Measurements from ENCODE around the gene GJA3. TPM values are rescaled to one million over a fixed set of nuclear protein-coding genes. Genes with fewer than 3 reads are reported as not detected.

GJA3 gene
- total and polyA plus RNA-seq, 2 of the 8 experiments (the other 6 are each of a cell fraction or from before 2014, with no cell fraction given), result 0.12 to 0.60 TPM

DNA sequence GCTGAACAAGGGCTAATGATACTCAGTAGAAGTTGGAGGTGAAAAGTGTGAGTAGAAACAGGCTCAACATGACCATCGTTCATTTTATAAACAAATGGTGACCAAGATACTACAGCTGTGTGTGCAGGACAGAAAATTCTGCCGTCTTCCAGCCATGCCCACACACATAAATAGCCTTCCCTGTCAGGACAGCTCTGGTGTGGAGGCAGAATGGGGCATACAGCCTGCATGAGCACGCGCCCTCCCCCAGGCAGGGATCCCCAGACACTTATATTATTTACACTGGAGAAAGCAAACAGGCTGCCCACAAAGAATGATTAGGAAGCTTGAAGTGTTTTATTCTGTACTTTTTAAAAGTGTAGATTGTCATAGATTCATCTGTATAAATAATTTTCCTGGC is 20.4 kb downstream of the GJA3 start (continued):
- TF ChIP-seq, protein P1, sequence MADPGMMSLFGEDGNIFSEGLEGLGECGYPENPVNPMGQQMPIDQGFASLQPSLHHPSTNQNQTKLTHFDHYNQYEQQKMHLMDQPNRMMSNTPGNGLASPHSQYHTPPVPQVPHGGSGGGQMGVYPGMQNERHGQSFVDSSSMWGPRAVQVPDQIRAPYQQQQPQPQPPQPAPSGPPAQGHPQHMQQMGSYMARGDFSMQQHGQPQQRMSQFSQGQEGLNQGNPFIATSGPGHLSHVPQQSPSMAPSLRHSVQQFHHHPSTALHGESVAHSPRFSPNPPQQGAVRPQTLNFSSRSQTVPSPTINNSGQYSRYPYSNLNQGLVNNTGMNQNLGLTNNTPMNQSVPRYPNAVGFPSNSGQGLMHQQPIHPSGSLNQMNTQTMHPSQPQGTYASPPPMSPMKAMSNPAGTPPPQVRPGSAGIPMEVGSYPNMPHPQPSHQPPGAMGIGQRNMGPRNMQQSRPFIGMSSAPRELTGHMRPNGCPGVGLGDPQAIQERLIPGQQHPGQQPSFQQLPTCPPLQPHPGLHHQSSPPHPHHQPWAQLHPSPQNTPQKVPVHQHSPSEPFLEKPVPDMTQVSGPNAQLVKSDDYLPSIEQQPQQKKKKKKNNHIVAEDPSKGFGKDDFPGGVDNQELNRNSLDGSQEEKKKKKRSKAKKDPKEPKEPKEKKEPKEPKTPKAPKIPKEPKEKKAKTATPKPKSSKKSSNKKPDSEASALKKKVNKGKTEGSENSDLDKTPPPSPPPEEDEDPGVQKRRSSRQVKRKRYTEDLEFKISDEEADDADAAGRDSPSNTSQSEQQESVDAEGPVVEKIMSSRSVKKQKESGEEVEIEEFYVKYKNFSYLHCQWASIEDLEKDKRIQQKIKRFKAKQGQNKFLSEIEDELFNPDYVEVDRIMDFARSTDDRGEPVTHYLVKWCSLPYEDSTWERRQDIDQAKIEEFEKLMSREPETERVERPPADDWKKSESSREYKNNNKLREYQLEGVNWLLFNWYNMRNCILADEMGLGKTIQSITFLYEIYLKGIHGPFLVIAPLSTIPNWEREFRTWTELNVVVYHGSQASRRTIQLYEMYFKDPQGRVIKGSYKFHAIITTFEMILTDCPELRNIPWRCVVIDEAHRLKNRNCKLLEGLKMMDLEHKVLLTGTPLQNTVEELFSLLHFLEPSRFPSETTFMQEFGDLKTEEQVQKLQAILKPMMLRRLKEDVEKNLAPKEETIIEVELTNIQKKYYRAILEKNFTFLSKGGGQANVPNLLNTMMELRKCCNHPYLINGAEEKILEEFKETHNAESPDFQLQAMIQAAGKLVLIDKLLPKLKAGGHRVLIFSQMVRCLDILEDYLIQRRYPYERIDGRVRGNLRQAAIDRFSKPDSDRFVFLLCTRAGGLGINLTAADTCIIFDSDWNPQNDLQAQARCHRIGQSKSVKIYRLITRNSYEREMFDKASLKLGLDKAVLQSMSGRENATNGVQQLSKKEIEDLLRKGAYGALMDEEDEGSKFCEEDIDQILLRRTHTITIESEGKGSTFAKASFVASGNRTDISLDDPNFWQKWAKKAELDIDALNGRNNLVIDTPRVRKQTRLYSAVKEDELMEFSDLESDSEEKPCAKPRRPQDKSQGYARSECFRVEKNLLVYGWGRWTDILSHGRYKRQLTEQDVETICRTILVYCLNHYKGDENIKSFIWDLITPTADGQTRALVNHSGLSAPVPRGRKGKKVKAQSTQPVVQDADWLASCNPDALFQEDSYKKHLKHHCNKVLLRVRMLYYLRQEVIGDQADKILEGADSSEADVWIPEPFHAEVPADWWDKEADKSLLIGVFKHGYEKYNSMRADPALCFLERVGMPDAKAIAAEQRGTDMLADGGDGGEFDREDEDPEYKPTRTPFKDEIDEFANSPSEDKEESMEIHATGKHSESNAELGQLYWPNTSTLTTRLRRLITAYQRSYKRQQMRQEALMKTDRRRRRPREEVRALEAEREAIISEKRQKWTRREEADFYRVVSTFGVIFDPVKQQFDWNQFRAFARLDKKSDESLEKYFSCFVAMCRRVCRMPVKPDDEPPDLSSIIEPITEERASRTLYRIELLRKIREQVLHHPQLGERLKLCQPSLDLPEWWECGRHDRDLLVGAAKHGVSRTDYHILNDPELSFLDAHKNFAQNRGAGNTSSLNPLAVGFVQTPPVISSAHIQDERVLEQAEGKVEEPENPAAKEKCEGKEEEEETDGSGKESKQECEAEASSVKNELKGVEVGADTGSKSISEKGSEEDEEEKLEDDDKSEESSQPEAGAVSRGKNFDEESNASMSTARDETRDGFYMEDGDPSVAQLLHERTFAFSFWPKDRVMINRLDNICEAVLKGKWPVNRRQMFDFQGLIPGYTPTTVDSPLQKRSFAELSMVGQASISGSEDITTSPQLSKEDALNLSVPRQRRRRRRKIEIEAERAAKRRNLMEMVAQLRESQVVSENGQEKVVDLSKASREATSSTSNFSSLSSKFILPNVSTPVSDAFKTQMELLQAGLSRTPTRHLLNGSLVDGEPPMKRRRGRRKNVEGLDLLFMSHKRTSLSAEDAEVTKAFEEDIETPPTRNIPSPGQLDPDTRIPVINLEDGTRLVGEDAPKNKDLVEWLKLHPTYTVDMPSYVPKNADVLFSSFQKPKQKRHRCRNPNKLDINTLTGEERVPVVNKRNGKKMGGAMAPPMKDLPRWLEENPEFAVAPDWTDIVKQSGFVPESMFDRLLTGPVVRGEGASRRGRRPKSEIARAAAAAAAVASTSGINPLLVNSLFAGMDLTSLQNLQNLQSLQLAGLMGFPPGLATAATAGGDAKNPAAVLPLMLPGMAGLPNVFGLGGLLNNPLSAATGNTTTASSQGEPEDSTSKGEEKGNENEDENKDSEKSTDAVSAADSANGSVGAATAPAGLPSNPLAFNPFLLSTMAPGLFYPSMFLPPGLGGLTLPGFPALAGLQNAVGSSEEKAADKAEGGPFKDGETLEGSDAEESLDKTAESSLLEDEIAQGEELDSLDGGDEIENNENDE (IDR thresholded peaks at IDR 0.05; ENCODE audit: insufficient replicate concordance, low read length), result no peak
- TF ChIP-seq SP1 (IDR thresholded peaks at IDR 0.05; ENCODE audit: low read depth, low read length) (no peak), ATF3 (IDR thresholded peaks at IDR 0.05; ENCODE audit: insufficient read depth, low read depth, low read length) (no peak), TEAD4 (IDR thresholded peaks at IDR 0.05; ENCODE audit: low read depth, low read length) (no peak)
